ENCODE measurements around the gene LY6G5C. TPM values are rescaled to one million over a fixed set of nuclear protein-coding genes. Genes with fewer than 3 reads are reported as not detected.

The LY6G5C gene
- total and polyA plus RNA-seq, 9 of the 15 experiments (the other 6 are each of a cell fraction or from before 2014, with no cell fraction given), result 0.10 to 0.67 (median 0.46) TPM; not detected in 4

GRCh38 chr6:31665501-31666336, 15.1 kb downstream of the LY6G5C start, which contains the start of gene CSNK2B (continued):
- peak; percentile 46; the same call in 1 of the 2 replicates for TF ChIP-seq RREB1 (CRISPR knock-in tag; IDR thresholded peaks at IDR 0.05)
- no peak for TF ChIP-seq ZFP30 (CRISPR knock-in tag; IDR thresholded peaks at IDR 0.05; ENCODE audit: borderline replicate concordance)
- TF ChIP-seq FOXM1 (IDR thresholded peaks at IDR 0.05; ENCODE audit: low read depth), result no peak; the same call in 1 of the 2 replicates
- TF ChIP-seq FOXM1 (CRISPR knock-in tag; IDR thresholded peaks at IDR 0.05; ENCODE audit: low read depth), result no peak; the same call in 1 of the 2 replicates
- no peak for TF ChIP-seq CBX8 (IDR thresholded peaks at IDR 0.05; ENCODE audit: borderline replicate concordance, extremely low read depth, low read depth, low read length, poor library complexity, severe bottlenecking)
- no peak for TF ChIP-seq PHTF2 (CRISPR knock-in tag; IDR thresholded peaks at IDR 0.05)
- TF ChIP-seq RBM25 (IDR thresholded peaks at IDR 0.05; ENCODE audit: low read depth, low read length, severe bottlenecking), result no peak
- TF ChIP-seq XRCC5 (IDR thresholded peaks at IDR 0.05; ENCODE audit: low read depth, low read length), result peak; percentile 24
- peak; percentile 96 for TF ChIP-seq GABPB1 (CRISPR knock-in tag; IDR thresholded peaks at IDR 0.05)
- no peak for TF ChIP-seq SAFB (IDR thresholded peaks at IDR 0.05; ENCODE audit: borderline replicate concordance, low read depth, low read length)
- TF ChIP-seq ZNF586 (CRISPR knock-in tag; conservative IDR thresholded peaks at IDR 0.05), result 0 out of 2 replicates have a peak, but pooled peaks have one; percentile 29
- TF ChIP-seq SIN3A (IDR thresholded peaks at IDR 0.05; ENCODE audit: borderline replicate concordance in 2 of 2, control insufficient read depth in 1 of 2, low read depth in 2 of 2, low read length in 2 of 2), result peak; percentile 69 to 76; a peak in 2 of 4 replicates
- TF ChIP-seq RBBP5 (IDR thresholded peaks at IDR 0.05; ENCODE audit: borderline replicate concordance, insufficient read depth, low read length, poor library complexity, severe bottlenecking), result peak; percentile 98
- no peak for TF ChIP-seq U2AF2 (optimal IDR thresholded peaks at IDR 0.05; ENCODE audit: low read depth, low read length)
- TF ChIP-seq BCOR (IDR thresholded peaks at IDR 0.05), result peak; percentile 38; the same call in 1 of the 2 replicates
- no peak for TF ChIP-seq HNRNPH1 (optimal IDR thresholded peaks at IDR 0.05; ENCODE audit: low read depth, low read length)
